Neural cell (in vitro differentiated cells): ENCODE data around the gene GRM3. TPM values are rescaled to one million over a fixed set of nuclear protein-coding genes. Genes with fewer than 3 reads are reported as not detected.

ENCODE experiments used
- H2AFZ ChIP-seq: fragments of 200-600, 300-800 bp; sonication (generic), shearing (Covaris generic); 2 replicates; pipeline ENCODE4 v1.6.0; 2014; ENCODE audit warnings: low read depth, mild to moderate bottlenecking, antibody characterized with exemption, low read length, moderate library complexity
- H3F3A ChIP-seq: fragments of 200-600 bp; shearing (Covaris generic); 2 replicates; pipeline ENCODE4 v1.6.1; 2016; ENCODE audit warnings: mild to moderate bottlenecking, moderate library complexity, mixed read lengths, antibody characterized with exemption, low read length; ENCODE audit not compliant: insufficient read depth, poor library complexity, severe bottlenecking
- H3K27ac ChIP-seq: fragments of 200-600, 300-800 bp; sonication (generic), shearing (Covaris generic); 2 replicates; pipeline ENCODE4 v1.5.1; 2014; ENCODE audit warnings: mild to moderate bottlenecking, low read length, moderate library complexity
- H3K27me3 ChIP-seq: fragments of 300-800, 200-600 bp; sonication (generic), shearing (Covaris generic); 2 replicates; pipeline ENCODE4 v1.6.0; 2014; ENCODE audit warnings: mild to moderate bottlenecking, low read depth, low read length, moderate library complexity; ENCODE audit not compliant: insufficient read depth
- H3K36me3 ChIP-seq: fragments of 300-800, 200-600 bp; sonication (generic), shearing (Covaris generic); 2 replicates; pipeline ENCODE4 v1.5.1; 2014; ENCODE audit warnings: mild to moderate bottlenecking, antibody characterized with exemption, low read length, moderate library complexity; ENCODE audit not compliant: insufficient read depth
- H3K4me2 ChIP-seq: fragments of 300-800, 200-600 bp; sonication (generic), shearing (Covaris generic); 2 replicates; pipeline ENCODE4 v1.6.0; 2014; ENCODE audit warnings: mild to moderate bottlenecking, low read length
- H3K4me3 ChIP-seq: fragments of 300-800, 200-600 bp; sonication (generic), shearing (Covaris generic); 2 replicates; pipeline ENCODE4 v1.5.1; 2014; ENCODE audit warnings: mild to moderate bottlenecking, low read length, moderate library complexity
- H3K79me2 ChIP-seq: fragments of 200-600 bp; shearing (Covaris generic); replicated peaks from 2 replicates; pipeline ENCODE4 v1.6.0; 2014; ENCODE audit warnings: mild to moderate bottlenecking, low read length, moderate library complexity; ENCODE audit not compliant: insufficient read depth
- H3K9ac ChIP-seq: fragments of 300-800, 200-600 bp; sonication (generic), shearing (Covaris generic); 2 replicates; pipeline ENCODE4 v1.6.1; 2016; ENCODE audit warnings: mild to moderate bottlenecking, low read length, mixed read lengths
- H3K9me2 ChIP-seq: fragments of 200-600 bp; shearing (Covaris generic); 2 replicates; pipeline ENCODE4 v1.6.1; 2016; ENCODE audit warnings: mild to moderate bottlenecking, low read length, mixed read lengths; ENCODE audit not compliant: insufficient read depth
- H3K9me3 ChIP-seq: fragments of 200-600, 300-800 bp; sonication (generic), shearing (Covaris generic); 2 replicates; pipeline ENCODE4 v1.6.1; 2016; ENCODE audit warnings: mild to moderate bottlenecking, mixed run types, low read length, moderate library complexity, mixed read lengths
- H4K20me1 ChIP-seq: fragments of 200-600 bp; shearing (Covaris generic); 2 replicates; pipeline ENCODE4 v1.6.1; 2016; ENCODE audit warnings: mild to moderate bottlenecking, mixed run types; ENCODE audit not compliant: insufficient read depth
- CTCF ChIP-seq: fragments of 450-650 bp; IDR thresholded peaks from 2 replicates; pipeline ENCODE4 v1.5.1; 2014; ENCODE audit warnings: antibody characterized with exemption, mild to moderate bottlenecking, moderate library complexity; ENCODE audit not compliant: poor library complexity, severe bottlenecking
- EP300 ChIP-seq: fragments of 450-650 bp; conservative IDR thresholded peaks from 2 replicates; pipeline ENCODE4 v1.6.1; 2014; ENCODE audit warnings: antibody characterized with exemption, mild to moderate bottlenecking, moderate library complexity; ENCODE audit not compliant: poor library complexity, severe bottlenecking
- EZH2 ChIP-seq: fragments of 200-600, 300-800 bp; shearing (Covaris generic), sonication (generic); IDR thresholded peaks from 2 replicates; pipeline ENCODE4 v1.6.1; 2014; ENCODE audit warnings: antibody characterized with exemption, low read length, borderline replicate concordance, mild to moderate bottlenecking; ENCODE audit not compliant: insufficient read depth, poor library complexity, severe bottlenecking
- MXI1 ChIP-seq: fragments of 450-650 bp; conservative IDR thresholded peaks from 2 replicates; pipeline ENCODE4 v1.6.1; 2014; ENCODE audit warnings: antibody characterized with exemption, mild to moderate bottlenecking; ENCODE audit not compliant: poor library complexity, severe bottlenecking
- POLR2AphosphoS5 ChIP-seq: IDR thresholded peaks from 2 replicates; pipeline ENCODE4 v1.6.1; 2012
- RAD21 ChIP-seq: fragments of 450-650 bp; conservative IDR thresholded peaks from 2 replicates; pipeline ENCODE4 v1.6.1; 2014; ENCODE audit warnings: antibody characterized with exemption, mild to moderate bottlenecking, moderate library complexity
- REST ChIP-seq: IDR thresholded peaks from 2 replicates; pipeline ENCODE4 v1.6.1; 2012; ENCODE audit warnings: borderline replicate concordance
- SMC3 ChIP-seq: fragments of 450-650 bp; conservative IDR thresholded peaks from 2 replicates; pipeline ENCODE4 v1.6.1; 2014; ENCODE audit warnings: antibody characterized with exemption, mild to moderate bottlenecking, moderate library complexity; ENCODE audit not compliant: poor library complexity
- TAF1 ChIP-seq: IDR thresholded peaks from 2 replicates; pipeline ENCODE4 v1.6.1; 2012; ENCODE audit warnings: low read depth
- polyA plus RNA-seq: library from polyadenylated mRNA; depleted of rRNA; stranded (reverse); fragments of >200 nt; gene quantifications from 2 replicates; pipeline ENCODE4 v1.2.3, GENCODE V29; 2014

The GRM3 gene
- polyA plus RNA-seq, 1 donor from 2014 or later, result 15.9 TPM

- H3K4me3 ChIP-seq, result no peak overlapping the region
- H2AFZ ChIP-seq, result no peak overlapping the region
- no peak overlapping the region for H3K27ac ChIP-seq
- TF ChIP-seq MXI1, result no peak
- no peaks in the 10 kb centered on the region for H3F3A ChIP-seq
- H4K20me1 ChIP-seq, result no peaks in the 10 kb centered on the region
- H3K27me3 ChIP-seq, result no peaks in the 10 kb centered on the region
- no peaks in the 10 kb centered on the region for H3K9me2 ChIP-seq
- H3K9ac ChIP-seq, result no peak overlapping the region
- H3K79me2 ChIP-seq, result no peaks in the 10 kb centered on the region
- no peaks in the 10 kb centered on the region for H3K9me3 ChIP-seq
- H3K4me2 ChIP-seq, result no peak overlapping the region
- H3K36me3 ChIP-seq, result no peaks in the 10 kb centered on the region
These were observed 193.5 kb downstream of the GRM3 start for GRCh38 chr7:86837235-86837634.

GRCh38 chr7:86844608-86845007 is 200.9 kb downstream of the GRM3 start:
- no peaks in the 10 kb centered on the region for H4K20me1 ChIP-seq
- no peak for TF ChIP-seq MXI1
- TF ChIP-seq SMC3, result no peak
- no peaks in the 10 kb centered on the region for H3K9me3 ChIP-seq
- no peak overlapping the region for H3K27ac ChIP-seq
- H3F3A ChIP-seq, result no peaks in the 10 kb centered on the region
- no peaks in the 10 kb centered on the region for H3K79me2 ChIP-seq
- no peaks in the 10 kb centered on the region for H3K9me2 ChIP-seq
- no peaks in the 10 kb centered on the region for H3K36me3 ChIP-seq
- no peak overlapping the region for H3K4me2 ChIP-seq
- no peaks in the 10 kb centered on the region for H3K27me3 ChIP-seq
- H3K4me3 ChIP-seq, result no peak overlapping the region
- no peak overlapping the region for H3K9ac ChIP-seq
- no peak overlapping the region for H2AFZ ChIP-seq

GRCh38 chr7:86846494-86847190 is 202.9 kb downstream of the GRM3 start:
- Histone ChIP-seq H3K9me3 (no peaks in the 10 kb centered on the region), H3F3A (no peaks in the 10 kb centered on the region), H3K27me3 (no peaks in the 10 kb centered on the region), H2AFZ (no peak overlapping the region), H3K36me3 (no peaks in the 10 kb centered on the region), H3K79me2 (no peaks in the 10 kb centered on the region), H3K9ac (no peak overlapping the region), H3K4me3 (no peak overlapping the region), H3K27ac (no peak overlapping the region), H3K4me2 (no peak overlapping the region), H4K20me1 (no peaks in the 10 kb centered on the region), H3K9me2 (no peaks in the 10 kb centered on the region)
- no peak for TF ChIP-seq EZH2
- TF ChIP-seq TAF1, result no peak
- no peak for TF ChIP-seq EP300
- no peak for TF ChIP-seq RAD21
- no peak for TF ChIP-seq SMC3
- no peak for TF ChIP-seq MXI1
- no peak for TF ChIP-seq CTCF
- no peak for TF ChIP-seq POLR2AphosphoS5
- TF ChIP-seq REST, result no peak
